Measurements from ENCODE around the gene ADGRV1.
A peak's percentile ranks its signal among the peaks of the same experiment; 100 is the strongest.

ADGRV1 gene

GRCh38 chr5:90855296-90856010 is 296.9 kb downstream of the ADGRV1 start:
- Histone ChIP-seq H3K4me3 (no peak overlapping the region), H3K27me3 (ENCODE audit: low read depth) (no peaks in the 10 kb centered on the region), H3K4me1 (no peaks in the 10 kb centered on the region; the same call in 1 of the 2 replicates), H3K9me3 (no peaks in the 10 kb centered on the region), H3K36me3 (replicated peaks) (peaks cover 16% of the 10 kb centered on the region)
- DNase-seq (ENCODE audit: low spot score in 2 of 2), result no peak
- in situ Hi-C loops (cut with MboI; ENCODE audit: low sequenced_read_pairs), result no loop called here

DNA sequence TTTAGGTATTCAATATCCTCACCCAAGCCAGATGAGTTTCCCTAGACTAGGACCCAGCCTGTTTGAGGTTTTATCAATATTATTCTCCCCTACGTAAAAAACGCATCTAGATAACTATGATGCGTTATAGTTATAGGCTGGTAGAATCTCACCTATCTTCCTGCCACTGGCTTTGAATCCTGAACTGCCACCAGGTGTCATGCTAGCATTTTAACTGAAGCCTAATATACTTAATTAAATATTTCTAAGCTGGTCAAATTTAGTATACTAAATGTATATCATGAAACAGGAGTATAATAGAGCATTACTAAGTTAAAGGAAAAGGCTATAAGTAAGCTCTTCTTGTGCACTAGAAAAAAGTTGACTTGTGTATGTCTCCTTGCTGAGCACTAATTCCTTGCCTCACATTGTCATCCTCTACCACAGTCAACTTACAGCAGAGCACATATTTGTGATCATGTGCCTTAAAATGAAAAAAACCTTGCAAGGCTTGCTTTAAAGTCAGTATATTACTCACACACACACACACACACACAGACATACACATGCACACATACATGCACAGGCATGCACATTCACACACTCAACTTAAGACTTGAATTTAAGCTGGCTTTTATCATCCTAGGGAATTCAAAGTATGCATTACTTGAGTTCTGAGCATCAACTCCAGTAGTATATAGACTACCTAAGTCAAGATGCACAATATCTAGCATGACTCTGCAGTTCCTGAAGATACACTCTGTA is 303.4 kb downstream of the ADGRV1 start:
- Histone ChIP-seq H3K4me1 (no peaks in the 10 kb centered on the region), H3K4me3 (no peak overlapping the region), H3K27me3 (ENCODE audit: low read depth) (no peaks in the 10 kb centered on the region), H3K9me3 (no peaks in the 10 kb centered on the region), H3K36me3 (replicated peaks) (no peaks in the 10 kb centered on the region)
- in situ Hi-C loops (cut with MboI; ENCODE audit: low sequenced_read_pairs), result loop anchor here (10.0 kb wide), 1 partner anchor 523 kb away; the partner anchor contains the start of gene ARRDC3
- DNase-seq (ENCODE audit: low spot score in 2 of 2), result no peak

DNA sequence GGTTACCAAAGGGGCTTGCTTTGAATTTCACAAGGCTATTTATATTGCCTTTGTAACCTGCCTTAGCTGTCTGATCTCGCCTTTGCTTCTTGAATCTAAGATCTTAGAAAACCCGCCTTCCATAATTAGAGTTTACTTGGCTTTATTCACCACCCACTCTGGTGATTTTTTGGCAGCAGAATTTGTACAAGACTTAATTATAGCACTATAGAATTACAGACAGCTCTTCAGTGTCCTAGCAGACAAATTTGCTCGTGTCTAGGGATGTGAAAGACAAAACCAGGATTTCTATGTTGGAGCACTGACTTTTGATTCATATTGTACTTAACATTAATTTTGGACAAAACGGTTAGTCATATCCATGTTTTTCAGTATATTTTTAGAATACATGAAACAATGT is 306.6 kb downstream of the ADGRV1 start:
- Histone ChIP-seq H3K4me3 (no peak overlapping the region), H3K27me3 (ENCODE audit: low read depth) (no peaks in the 10 kb centered on the region), H3K36me3 (replicated peaks) (peaks cover 11% of the 10 kb centered on the region), H3K4me1 (no peaks in the 10 kb centered on the region), H3K9me3 (no peaks in the 10 kb centered on the region)
- DNase-seq (ENCODE audit: low spot score in 2 of 2), result no peak
- in situ Hi-C loops (cut with MboI; ENCODE audit: low sequenced_read_pairs), result loop anchor here (10.0 kb wide), 1 partner anchor 520 kb away; the partner anchor contains the start of gene ARRDC3

- H3K36me3 ChIP-seq (replicated peaks), result peaks cover 12% of the 10 kb centered on the region
- H3K4me1 ChIP-seq, result no peaks in the 10 kb centered on the region
- H3K27me3 ChIP-seq (ENCODE audit: low read depth), result no peaks in the 10 kb centered on the region
- peak in 1 of 2 experiments; percentile 72 for DNase-seq (ENCODE audit: low spot score in 2 of 2)
- H3K4me3 ChIP-seq, result no peak overlapping the region
- in situ Hi-C loops (cut with MboI; ENCODE audit: low sequenced_read_pairs), result loop anchor here (10.0 kb wide), 1 partner anchor 518 kb away; the partner anchor contains the start of gene ARRDC3
- no peaks in the 10 kb centered on the region for H3K9me3 ChIP-seq
Measured at GRCh38 chr5:90866333-90866732, 307.7 kb downstream of the ADGRV1 start.

- DNase-seq (ENCODE audit: low spot score in 2 of 2), result no peak
- Histone ChIP-seq H3K36me3 (replicated peaks) (peaks cover 14% of the 10 kb centered on the region), H3K4me1 (no peaks in the 10 kb centered on the region), H3K9me3 (no peaks in the 10 kb centered on the region), H3K4me3 (no peak overlapping the region), H3K27me3 (ENCODE audit: low read depth) (no peaks in the 10 kb centered on the region)
- in situ Hi-C loops (cut with MboI; ENCODE audit: low sequenced_read_pairs), result loop anchor here (10.0 kb wide), 1 partner anchor 518 kb away; the partner anchor contains the start of gene ARRDC3
Measured at GRCh38 chr5:90866915-90867731, 308.5 kb downstream of the ADGRV1 start.

DNA sequence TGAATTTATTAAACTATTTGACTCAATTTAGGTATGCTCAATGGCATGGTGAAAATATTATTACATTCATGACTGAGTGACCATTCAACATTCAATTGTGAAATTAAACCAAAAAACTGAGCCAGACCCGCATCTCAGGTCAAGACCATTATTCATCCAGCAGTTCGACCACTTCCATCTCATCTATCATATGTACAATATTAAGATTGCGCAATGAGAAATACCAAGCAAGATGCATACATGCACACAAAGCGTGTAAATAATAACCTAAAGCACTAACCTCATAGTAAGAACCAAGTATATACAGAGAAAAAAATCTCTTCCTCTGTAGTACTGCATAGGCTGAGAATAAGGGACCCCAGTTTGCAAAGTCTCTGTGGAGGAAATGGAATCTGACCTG is 310.2 kb downstream of the ADGRV1 start:
- Histone ChIP-seq H3K27me3 (ENCODE audit: low read depth) (no peaks in the 10 kb centered on the region), H3K4me1 (no peaks in the 10 kb centered on the region), H3K36me3 (replicated peaks) (peaks cover 14% of the 10 kb centered on the region), H3K9me3 (no peaks in the 10 kb centered on the region), H3K4me3 (no peak overlapping the region)
- in situ Hi-C loops (cut with MboI; ENCODE audit: low sequenced_read_pairs), result loop anchor here (10.0 kb wide), 1 partner anchor 516 kb away; the partner anchor contains the start of gene ARRDC3
- no peak for DNase-seq (ENCODE audit: low spot score in 2 of 2)

- Histone ChIP-seq H3K9me3 (no peaks in the 10 kb centered on the region), H3K4me3 (no peak overlapping the region), H3K27me3 (ENCODE audit: low read depth) (no peaks in the 10 kb centered on the region), H3K4me1 (peaks cover 11% of the 10 kb centered on the region), H3K36me3 (replicated peaks) (peaks cover 14% of the 10 kb centered on the region)
- in situ Hi-C loops (cut with MboI; ENCODE audit: low sequenced_read_pairs), result no loop called here
- DNase-seq (ENCODE audit: low spot score in 2 of 2), result no peak
Measured at GRCh38 chr5:90871391-90871991, 312.9 kb downstream of the ADGRV1 start.

GRCh38 chr5:90873033-90873517 is 314.5 kb downstream of the ADGRV1 start:
- in situ Hi-C loops (cut with MboI; ENCODE audit: low sequenced_read_pairs), result no loop called here
- Histone ChIP-seq H3K4me1 (peaks cover 22% of the 10 kb centered on the region), H3K9me3 (no peaks in the 10 kb centered on the region), H3K4me3 (no peak overlapping the region), H3K36me3 (replicated peaks) (peaks cover 14% of the 10 kb centered on the region), H3K27me3 (ENCODE audit: low read depth) (no peaks in the 10 kb centered on the region)
- no peak for DNase-seq (ENCODE audit: low spot score in 2 of 2)

DNA sequence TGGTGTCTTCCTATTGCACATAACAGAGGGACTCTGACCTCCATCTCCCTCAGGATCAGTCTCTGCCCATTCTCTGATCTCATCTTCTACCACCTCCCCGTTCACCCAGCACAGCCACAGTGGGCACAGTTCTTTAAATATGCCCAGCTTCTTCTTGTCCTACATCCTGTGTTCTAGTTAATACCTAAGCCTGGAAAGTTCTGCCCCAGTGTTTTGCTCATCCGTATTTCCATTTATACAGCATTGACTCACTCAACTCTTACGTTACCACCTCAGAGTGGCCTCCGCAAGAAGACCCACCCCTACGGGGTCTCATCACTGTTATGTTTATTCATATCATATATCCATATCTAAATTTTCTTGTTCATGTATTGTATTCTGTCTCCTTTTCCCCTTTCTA is 315.5 kb downstream of the ADGRV1 start:
- in situ Hi-C loops (cut with MboI; ENCODE audit: low sequenced_read_pairs), result no loop called here
- Histone ChIP-seq H3K36me3 (replicated peaks) (peaks cover 11% of the 10 kb centered on the region), H3K9me3 (no peaks in the 10 kb centered on the region), H3K27me3 (ENCODE audit: low read depth) (no peaks in the 10 kb centered on the region), H3K4me3 (no peak overlapping the region), H3K4me1 (peaks cover 32% of the 10 kb centered on the region)
- DNase-seq (ENCODE audit: low spot score in 2 of 2), result no peak

DNA sequence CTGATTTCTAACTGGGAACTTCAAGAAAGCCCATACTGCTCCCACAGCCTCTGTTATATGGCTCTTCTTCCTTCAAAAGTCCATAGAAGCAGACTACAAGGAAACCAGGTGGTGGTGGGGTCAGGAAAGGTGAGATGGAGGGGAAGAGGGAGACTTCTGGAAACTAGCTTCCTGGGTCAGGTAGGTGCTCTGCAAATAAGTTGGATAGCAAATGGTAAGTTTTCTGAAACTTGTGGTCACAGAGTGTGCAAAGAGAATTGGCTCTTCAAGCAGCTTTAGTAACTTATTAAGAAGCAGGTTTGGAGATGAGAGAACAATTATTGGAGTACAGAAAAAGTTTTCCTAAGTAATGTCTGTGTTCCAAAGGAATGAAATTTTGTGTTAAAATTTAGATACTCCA is 316.9 kb downstream of the ADGRV1 start:
- Histone ChIP-seq H3K4me1 (peaks cover 34% of the 10 kb centered on the region), H3K9me3 (no peaks in the 10 kb centered on the region), H3K36me3 (replicated peaks) (peaks cover 3% of the 10 kb centered on the region; the same call in 1 of the 2 replicates), H3K4me3 (no peak overlapping the region), H3K27me3 (ENCODE audit: low read depth) (no peaks in the 10 kb centered on the region)
- no peak for DNase-seq (ENCODE audit: low spot score in 2 of 2)
- in situ Hi-C loops (cut with MboI; ENCODE audit: low sequenced_read_pairs), result no loop called here

- no peaks in the 10 kb centered on the region for H3K9me3 ChIP-seq
- H3K4me3 ChIP-seq, result no peak overlapping the region
- DNase-seq (ENCODE audit: low spot score in 2 of 2), result peak; percentile 24 to 81
- in situ Hi-C loops (cut with MboI; ENCODE audit: low sequenced_read_pairs), result no loop called here
- peaks cover 34% of the 10 kb centered on the region for H3K4me1 ChIP-seq
- H3K27me3 ChIP-seq (ENCODE audit: low read depth), result no peaks in the 10 kb centered on the region
- H3K36me3 ChIP-seq (replicated peaks), result peaks cover 2% of the 10 kb centered on the region; the same call in 1 of the 2 replicates
Measured at GRCh38 chr5:90876366-90876765, 317.8 kb downstream of the ADGRV1 start.

GRCh38 chr5:90877049-90877448 is 318.5 kb downstream of the ADGRV1 start:
- no peak for DNase-seq (ENCODE audit: low spot score in 2 of 2)
- Histone ChIP-seq H3K4me3 (no peak overlapping the region), H3K9me3 (no peaks in the 10 kb centered on the region), H3K4me1 (peaks cover 34% of the 10 kb centered on the region), H3K27me3 (ENCODE audit: low read depth) (no peaks in the 10 kb centered on the region), H3K36me3 (replicated peaks) (no peaks in the 10 kb centered on the region)
- in situ Hi-C loops (cut with MboI; ENCODE audit: low sequenced_read_pairs), result no loop called here

- peaks cover 34% of the 10 kb centered on the region for H3K4me1 ChIP-seq
- H3K9me3 ChIP-seq, result no peaks in the 10 kb centered on the region
- in situ Hi-C loops (cut with MboI; ENCODE audit: low sequenced_read_pairs), result no loop called here
- H3K36me3 ChIP-seq (replicated peaks), result no peaks in the 10 kb centered on the region
- no peak for DNase-seq (ENCODE audit: low spot score in 2 of 2)
- H3K27me3 ChIP-seq (ENCODE audit: low read depth), result no peaks in the 10 kb centered on the region
- H3K4me3 ChIP-seq, result no peak overlapping the region
Measured at GRCh38 chr5:90878081-90878480, 319.5 kb downstream of the ADGRV1 start.
